Kidney epithelial cell (primary cell): ENCODE data around the gene GPR42. TPM values are rescaled to one million over a fixed set of nuclear protein-coding genes. Genes with fewer than 3 reads are reported as not detected.

Source experiments
- DNase-seq: peaks from one replicate; pipeline ENCODE4 v3.0.0-alpha.2; 2010; ENCODE audit warnings: low read depth
- H3K27me3 ChIP-seq: 2 replicates; pipeline ENCODE4 v1.6.0; 2011; ENCODE audit warnings: low read length; ENCODE audit not compliant: control insufficient read depth, insufficient read depth
- H3K36me3 ChIP-seq: 2 replicates; pipeline ENCODE4 v1.5.1; 2011; ENCODE audit warnings: low read length; ENCODE audit not compliant: control insufficient read depth, insufficient read depth
- H3K4me3 ChIP-seq: 2 replicates; pipeline ENCODE4 v1.5.1; 2011; ENCODE audit warnings: low read depth, mild to moderate bottlenecking, control low read depth, low read length
- total RNA-seq: library from RNA; depleted of rRNA; stranded (reverse); fragments of >200 nt; gene quantifications from 2 replicates; pipeline ENCODE4 v1.2.3, GENCODE V29; 2015
- TF ChIP-seq, protein P1 (sequence below): IDR thresholded peaks from 2 replicates; pipeline ENCODE4 v1.5.1; 2011; ENCODE audit warnings: mild to moderate bottlenecking, moderate library complexity, low read length, control low read depth, inconsistent platforms; ENCODE audit not compliant: insufficient read depth, poor library complexity, severe bottlenecking

Gene GPR42
- total RNA-seq, 1 donor from 2014 or later = not detected

DNA sequence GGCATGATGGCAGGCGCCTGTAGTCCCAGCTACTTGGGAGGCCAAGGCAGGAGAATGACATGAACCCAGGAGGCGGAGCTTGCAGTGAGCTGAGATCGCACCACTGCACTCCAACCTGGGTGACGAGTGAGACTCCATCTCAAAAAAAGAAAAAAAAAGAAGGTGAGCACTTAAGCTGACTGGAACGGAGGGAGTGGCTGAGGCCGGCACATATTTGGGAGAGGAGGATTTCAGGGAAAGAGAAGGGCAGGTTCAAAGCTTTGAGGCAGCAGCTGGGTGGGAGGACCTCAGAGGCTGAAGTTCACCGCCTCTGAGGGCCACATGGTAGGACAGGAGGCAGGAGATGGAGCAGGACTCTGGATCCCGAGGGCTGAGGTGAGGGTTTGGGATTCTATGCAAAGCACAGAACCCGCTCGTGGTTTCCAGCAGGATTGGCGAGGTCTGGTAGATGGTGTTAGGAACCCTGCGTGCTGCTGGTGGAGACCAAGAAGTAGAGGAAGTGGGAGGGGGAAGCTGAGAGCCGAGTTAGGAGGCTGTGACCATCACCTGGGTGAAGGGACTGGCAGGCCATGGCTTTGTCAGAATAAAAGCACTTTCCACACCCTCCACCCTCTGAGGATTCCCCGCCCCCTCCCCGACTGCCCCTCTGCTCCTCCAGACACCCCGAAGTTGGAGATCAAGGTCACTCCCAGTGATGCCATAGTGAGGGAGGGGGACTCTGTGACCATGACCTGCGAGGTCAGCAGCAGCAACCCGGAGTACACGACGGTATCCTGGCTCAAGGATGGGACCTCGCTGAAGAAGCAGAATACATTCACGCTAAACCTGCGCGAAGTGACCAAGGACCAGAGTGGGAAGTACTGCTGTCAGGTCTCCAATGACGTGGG, 33.5 kb upstream of the GPR42 start:
- peaks cover 4% of the 10 kb centered on the region for H3K27me3 ChIP-seq
- H3K36me3 ChIP-seq = no peaks in the 10 kb centered on the region
- DNase-seq = no peak
- TF ChIP-seq, protein P1, sequence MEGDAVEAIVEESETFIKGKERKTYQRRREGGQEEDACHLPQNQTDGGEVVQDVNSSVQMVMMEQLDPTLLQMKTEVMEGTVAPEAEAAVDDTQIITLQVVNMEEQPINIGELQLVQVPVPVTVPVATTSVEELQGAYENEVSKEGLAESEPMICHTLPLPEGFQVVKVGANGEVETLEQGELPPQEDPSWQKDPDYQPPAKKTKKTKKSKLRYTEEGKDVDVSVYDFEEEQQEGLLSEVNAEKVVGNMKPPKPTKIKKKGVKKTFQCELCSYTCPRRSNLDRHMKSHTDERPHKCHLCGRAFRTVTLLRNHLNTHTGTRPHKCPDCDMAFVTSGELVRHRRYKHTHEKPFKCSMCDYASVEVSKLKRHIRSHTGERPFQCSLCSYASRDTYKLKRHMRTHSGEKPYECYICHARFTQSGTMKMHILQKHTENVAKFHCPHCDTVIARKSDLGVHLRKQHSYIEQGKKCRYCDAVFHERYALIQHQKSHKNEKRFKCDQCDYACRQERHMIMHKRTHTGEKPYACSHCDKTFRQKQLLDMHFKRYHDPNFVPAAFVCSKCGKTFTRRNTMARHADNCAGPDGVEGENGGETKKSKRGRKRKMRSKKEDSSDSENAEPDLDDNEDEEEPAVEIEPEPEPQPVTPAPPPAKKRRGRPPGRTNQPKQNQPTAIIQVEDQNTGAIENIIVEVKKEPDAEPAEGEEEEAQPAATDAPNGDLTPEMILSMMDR = no peak
- H3K4me3 ChIP-seq = no peak overlapping the region

DNA sequence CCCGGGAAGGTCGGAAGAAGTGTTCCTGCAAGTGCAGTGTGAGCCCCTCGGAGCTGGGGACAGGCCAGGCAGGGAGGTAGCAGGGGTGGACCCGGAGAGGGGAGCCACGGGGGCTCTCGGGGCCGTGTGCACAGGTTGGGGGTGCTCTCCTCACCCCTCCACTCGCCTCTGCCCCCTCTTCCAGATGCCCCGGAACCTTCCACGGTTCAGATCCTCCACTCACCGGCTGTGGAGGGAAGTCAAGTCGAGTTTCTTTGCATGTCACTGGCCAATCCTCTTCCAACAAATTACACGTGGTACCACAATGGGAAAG, 32.9 kb upstream of the GPR42 start:
- DNase-seq = no peak
- no peak overlapping the region for H3K4me3 ChIP-seq
- TF ChIP-seq, protein P1 = no peak

DNA sequence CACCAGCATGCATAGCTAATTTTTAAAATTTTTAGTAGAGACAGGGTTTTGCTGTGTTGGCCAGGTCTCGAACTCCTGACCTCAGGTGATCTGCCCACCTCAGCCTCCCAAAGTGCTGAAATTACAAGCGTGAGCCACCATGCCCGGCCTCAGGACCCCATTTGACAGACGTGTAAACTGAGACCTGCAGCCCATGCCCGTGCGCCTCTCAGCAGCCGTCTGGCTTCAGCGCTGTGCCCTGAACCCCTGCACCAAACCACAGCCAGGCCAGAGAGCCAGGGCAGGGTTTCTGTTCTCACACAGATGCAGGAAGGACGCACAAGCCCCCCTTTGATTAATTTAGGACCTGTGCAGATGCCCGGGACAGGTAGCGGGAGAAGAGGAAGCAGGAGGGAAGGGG, 30.4 kb upstream of the GPR42 start:
- Histone ChIP-seq H3K36me3 (no peaks in the 10 kb centered on the region), H3K27me3 (peaks cover 6% of the 10 kb centered on the region), H3K4me3 (no peak overlapping the region)
- no peak for DNase-seq
- TF ChIP-seq, protein P1 = no peak

More for the DNA sequence above, 32.9 kb upstream of the GPR42 start:
- Histone ChIP-seq H3K36me3 (no peaks in the 10 kb centered on the region), H3K27me3 (peaks cover 6% of the 10 kb centered on the region)

DNA sequence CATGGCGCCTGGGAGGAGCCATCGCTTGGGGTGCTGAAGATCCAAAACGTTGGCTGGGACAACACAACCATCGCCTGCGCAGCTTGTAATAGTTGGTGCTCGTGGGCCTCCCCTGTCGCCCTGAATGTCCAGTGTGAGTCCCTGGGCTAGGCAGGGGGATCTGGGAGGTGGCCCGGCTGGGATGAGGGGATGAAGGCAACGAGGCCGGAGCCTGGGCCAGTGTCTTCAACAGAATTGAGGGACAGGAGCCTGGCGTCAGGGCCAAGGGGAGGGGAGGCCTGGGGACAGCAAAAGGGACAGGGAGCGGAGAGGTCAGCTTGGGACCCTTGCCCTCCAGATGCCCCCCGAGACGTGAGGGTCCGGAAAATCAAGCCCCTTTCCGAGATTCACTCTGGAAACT, 29.9 kb upstream of the GPR42 start:
- Histone ChIP-seq H3K27me3 (peaks cover 6% of the 10 kb centered on the region), H3K36me3 (no peaks in the 10 kb centered on the region), H3K4me3 (no peak overlapping the region)
- TF ChIP-seq, protein P1 = no peak
- DNase-seq = no peak

DNA sequence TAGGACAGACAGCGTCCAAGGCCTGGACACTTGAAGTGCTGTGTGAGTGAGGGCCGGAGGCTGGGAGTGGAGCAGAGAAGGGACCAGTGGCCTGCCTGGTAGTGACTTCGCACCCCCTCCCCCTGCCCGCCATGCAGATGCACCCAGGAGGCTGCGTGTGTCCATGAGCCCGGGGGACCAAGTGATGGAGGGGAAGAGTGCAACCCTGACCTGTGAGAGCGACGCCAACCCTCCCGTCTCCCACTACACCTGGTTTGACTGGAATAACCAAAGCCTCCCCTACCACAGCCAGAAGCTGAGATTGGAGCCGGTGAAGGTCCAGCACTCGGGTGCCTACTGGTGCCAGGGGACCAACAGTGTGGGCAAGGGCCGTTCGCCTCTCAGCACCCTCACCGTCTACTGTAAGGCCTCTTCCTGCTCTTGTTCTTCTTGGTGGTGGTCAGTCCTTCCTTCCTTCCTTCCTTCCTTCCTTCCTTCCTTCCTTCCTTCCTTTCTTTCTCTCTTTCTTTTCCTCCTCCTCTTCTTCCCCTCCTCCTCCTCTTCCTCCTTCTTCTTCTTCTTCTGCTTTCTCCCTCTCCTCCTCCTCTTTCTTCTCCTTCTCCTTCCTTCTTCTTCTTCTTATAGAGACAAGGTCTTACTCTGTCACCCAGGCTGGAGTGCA, 29.2 kb upstream of the GPR42 start:
- no peak for DNase-seq
- Histone ChIP-seq H3K4me3 (no peak overlapping the region), H3K36me3 (no peaks in the 10 kb centered on the region), H3K27me3 (peaks cover 6% of the 10 kb centered on the region)
- TF ChIP-seq, protein P1 = no peak
